Esophagus muscularis mucosa (tissue), 4 donors: ENCODE data around the gene ZCCHC10.

Experiments used
- EP300 ChIP-seq: sonication (generic); formaldehyde crosslinking; IDR thresholded peaks from one replicate; pipeline ENCODE4 v1.6.1; 2017; ENCODE audit warnings: antibody characterized with exemption
- POLR2AphosphoS5 ChIP-seq, 2 donors: sonication (generic); formaldehyde crosslinking; IDR thresholded peaks; one replicate each; pipeline ENCODE4 v1.6.1; 2017; ENCODE audit warnings: antibody characterized with exemption in 2 of 2
- TF ChIP-seq, protein P1 (sequence below), 3 experiments: fragments of 200-600 bp in 2 of 3; fragments of 450-650 bp in 1 of 3; sonication (generic) in 2 of 3; IDR thresholded peaks; one replicate each; pipeline ENCODE4 v1.5.1; 2017 to 2019; ENCODE audit warnings: antibody characterized with exemption in 3 of 3, mild to moderate bottlenecking in 2 of 3, moderate library complexity in 1 of 3

DNA sequence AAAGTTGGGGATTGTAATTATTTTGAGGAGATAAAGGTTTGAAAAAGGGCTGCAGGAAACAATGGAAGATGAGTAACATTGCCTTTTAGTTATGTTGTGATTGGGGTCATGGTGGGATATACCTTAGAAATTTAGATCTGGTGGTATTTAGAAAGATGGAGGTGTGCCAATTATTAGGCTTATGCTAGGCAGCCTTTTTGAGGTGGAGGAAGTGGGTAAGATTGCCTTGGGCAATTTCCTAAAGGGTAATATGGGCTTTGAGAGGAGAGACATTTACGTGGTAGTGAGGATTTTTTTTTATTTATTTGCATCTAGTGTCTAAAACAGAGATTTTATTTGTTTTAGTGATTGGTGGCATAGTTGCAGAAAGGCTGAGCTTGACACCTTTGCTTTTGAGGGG is 35.9 kb upstream of the ZCCHC10 start:
- TF ChIP-seq EP300 = no peak
- TF ChIP-seq, protein P1, sequence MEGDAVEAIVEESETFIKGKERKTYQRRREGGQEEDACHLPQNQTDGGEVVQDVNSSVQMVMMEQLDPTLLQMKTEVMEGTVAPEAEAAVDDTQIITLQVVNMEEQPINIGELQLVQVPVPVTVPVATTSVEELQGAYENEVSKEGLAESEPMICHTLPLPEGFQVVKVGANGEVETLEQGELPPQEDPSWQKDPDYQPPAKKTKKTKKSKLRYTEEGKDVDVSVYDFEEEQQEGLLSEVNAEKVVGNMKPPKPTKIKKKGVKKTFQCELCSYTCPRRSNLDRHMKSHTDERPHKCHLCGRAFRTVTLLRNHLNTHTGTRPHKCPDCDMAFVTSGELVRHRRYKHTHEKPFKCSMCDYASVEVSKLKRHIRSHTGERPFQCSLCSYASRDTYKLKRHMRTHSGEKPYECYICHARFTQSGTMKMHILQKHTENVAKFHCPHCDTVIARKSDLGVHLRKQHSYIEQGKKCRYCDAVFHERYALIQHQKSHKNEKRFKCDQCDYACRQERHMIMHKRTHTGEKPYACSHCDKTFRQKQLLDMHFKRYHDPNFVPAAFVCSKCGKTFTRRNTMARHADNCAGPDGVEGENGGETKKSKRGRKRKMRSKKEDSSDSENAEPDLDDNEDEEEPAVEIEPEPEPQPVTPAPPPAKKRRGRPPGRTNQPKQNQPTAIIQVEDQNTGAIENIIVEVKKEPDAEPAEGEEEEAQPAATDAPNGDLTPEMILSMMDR (IDR thresholded peaks at IDR 0.05) = no peak
- no peak for TF ChIP-seq POLR2AphosphoS5 (IDR thresholded peaks at IDR 0.05)
